Gastroesophageal sphincter (tissue), 3 donors: ENCODE data around the gene HSPA1L.
"Not testable (repeated sequence)": the region's sequence is repeated elsewhere in the genome, so short reads cannot be mapped to it uniquely, and the experiment has no call there.

Source experiments
- EP300 ChIP-seq: sonication (generic); formaldehyde crosslinking; IDR thresholded peaks from one replicate; pipeline ENCODE4 v1.6.1; 2017; ENCODE audit warnings: antibody characterized with exemption, mild to moderate bottlenecking
- POLR2A ChIP-seq, 2 donors: fragments of 450-650 bp; IDR thresholded peaks; one replicate each; pipeline ENCODE4 v1.6.1; 2017; ENCODE audit warnings: antibody characterized with exemption in 2 of 2, mild to moderate bottlenecking in 2 of 2, moderate library complexity in 1 of 2
- POLR2AphosphoS5 ChIP-seq: sonication (generic); formaldehyde crosslinking; IDR thresholded peaks from one replicate; pipeline ENCODE4 v1.6.1; 2017; ENCODE audit warnings: antibody characterized with exemption
- TF ChIP-seq, protein P1 (sequence below), 4 experiments: fragments of 200-600 bp in 2 of 4; fragments of 450-650 bp in 2 of 4; sonication (generic) in 1 of 4; IDR thresholded peaks; one replicate each; pipeline ENCODE4 v1.5.1; 2017 to 2019; ENCODE audit warnings: antibody characterized with exemption in 4 of 4, mild to moderate bottlenecking in 2 of 4, moderate library complexity in 2 of 4

DNA sequence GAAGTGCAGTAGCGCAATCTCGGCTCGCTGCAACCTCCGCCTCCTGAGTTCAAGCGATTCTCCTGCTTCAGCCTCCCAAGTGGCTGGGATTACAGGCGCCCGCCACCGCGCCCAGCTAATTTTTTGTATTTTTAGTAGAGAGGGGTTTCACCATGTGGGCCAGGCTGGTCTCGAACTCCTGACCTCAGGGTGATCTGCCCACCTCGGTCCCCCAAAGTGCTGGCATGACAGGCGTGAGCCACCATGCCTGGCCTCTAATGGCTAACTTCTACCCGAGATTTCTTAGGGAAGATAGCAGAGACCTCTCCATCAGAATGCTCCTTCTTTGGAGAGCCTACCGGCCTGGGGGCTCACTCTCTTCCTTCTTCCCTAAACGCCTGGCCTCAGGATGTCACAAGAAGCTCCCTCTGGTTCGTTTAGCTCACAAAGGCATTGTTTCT is 49.1 kb upstream of the HSPA1L start:
- TF ChIP-seq, protein P1, sequence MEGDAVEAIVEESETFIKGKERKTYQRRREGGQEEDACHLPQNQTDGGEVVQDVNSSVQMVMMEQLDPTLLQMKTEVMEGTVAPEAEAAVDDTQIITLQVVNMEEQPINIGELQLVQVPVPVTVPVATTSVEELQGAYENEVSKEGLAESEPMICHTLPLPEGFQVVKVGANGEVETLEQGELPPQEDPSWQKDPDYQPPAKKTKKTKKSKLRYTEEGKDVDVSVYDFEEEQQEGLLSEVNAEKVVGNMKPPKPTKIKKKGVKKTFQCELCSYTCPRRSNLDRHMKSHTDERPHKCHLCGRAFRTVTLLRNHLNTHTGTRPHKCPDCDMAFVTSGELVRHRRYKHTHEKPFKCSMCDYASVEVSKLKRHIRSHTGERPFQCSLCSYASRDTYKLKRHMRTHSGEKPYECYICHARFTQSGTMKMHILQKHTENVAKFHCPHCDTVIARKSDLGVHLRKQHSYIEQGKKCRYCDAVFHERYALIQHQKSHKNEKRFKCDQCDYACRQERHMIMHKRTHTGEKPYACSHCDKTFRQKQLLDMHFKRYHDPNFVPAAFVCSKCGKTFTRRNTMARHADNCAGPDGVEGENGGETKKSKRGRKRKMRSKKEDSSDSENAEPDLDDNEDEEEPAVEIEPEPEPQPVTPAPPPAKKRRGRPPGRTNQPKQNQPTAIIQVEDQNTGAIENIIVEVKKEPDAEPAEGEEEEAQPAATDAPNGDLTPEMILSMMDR (IDR thresholded peaks at IDR 0.05) = not testable (repeated sequence)
- not testable (repeated sequence) for TF ChIP-seq EP300; POLR2A (IDR thresholded peaks at IDR 0.05); POLR2AphosphoS5
